Measurements from ENCODE around the gene RUSF1. TPM values are rescaled to one million over a fixed set of nuclear protein-coding genes. Genes with fewer than 3 reads are reported as not detected.

The RUSF1 gene
- total and polyA plus RNA-seq, 9 of the 15 experiments (the other 6 are each of a cell fraction or from before 2014, with no cell fraction given), result 0.80 to 52.8 (median 27.6) TPM

DNA sequence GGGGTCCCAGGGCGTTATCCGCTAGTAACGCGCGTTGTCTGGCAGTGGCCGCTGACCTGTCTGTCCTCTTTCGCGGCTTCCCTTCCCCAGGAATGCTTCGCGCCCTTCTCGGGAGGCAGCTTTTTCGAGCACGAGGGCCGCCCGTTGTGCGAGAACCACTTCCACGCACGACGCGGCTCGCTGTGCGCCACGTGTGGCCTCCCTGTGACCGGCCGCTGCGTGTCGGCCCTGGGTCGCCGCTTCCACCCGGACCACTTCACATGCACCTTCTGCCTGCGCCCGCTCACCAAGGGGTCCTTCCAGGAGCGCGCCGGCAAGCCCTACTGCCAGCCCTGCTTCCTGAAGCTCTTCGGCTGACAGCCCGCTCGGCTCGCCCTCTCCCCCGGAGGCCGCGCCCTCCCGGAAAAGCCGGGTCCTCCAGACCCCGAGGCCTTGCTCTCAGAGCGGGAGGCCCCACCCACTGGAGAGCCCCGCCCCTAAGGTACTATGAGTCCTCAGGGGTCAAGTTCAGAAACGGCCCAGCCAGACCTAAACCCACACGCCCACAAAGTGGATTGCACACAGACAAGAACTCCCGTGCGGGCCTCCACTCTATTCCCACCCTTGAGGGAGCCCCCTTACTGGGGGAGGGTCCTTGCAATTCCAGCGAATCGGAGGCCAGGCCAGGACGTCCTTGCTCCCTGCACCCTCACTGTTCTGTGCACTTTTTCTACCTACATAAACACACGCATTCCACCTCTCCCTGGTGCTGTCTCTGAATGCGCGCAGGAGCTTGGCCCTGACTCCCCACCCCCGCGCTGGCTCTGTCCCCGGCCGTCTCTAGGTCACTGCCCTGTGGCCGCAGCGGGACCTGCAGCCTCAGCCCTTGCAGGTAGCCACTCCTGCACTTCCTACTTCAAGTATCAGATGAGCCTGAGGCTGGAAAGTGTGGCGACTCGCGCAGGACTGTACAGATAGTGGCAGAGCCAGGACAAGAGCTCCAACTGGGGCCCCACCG lies 30.7 kb downstream of the RUSF1 start (continued):
- TF ChIP-seq SMC3 (conservative IDR thresholded peaks at IDR 0.05; ENCODE audit: insufficient read depth, low read depth, low read length) (peak; percentile 72), CHD1 (IDR thresholded peaks at IDR 0.05; ENCODE audit: low read length) (peak; percentile 31), EP300 (IDR thresholded peaks at IDR 0.05; ENCODE audit: low read length) (no peak), ZNF143 (CRISPR knock-in tag; IDR thresholded peaks at IDR 0.05) (no peak), FOXP1 (CRISPR knock-in tag; IDR thresholded peaks at IDR 0.05) (0 out of 2 replicates have a peak, but pooled peaks have one; percentile 42), POLR2G (IDR thresholded peaks at IDR 0.05; ENCODE audit: low read depth, low read length) (peak; percentile 72), CREM (IDR thresholded peaks at IDR 0.05; ENCODE audit: low read depth) (peak; percentile 38; the same call in 1 of the 2 replicates), TBL1XR1 (IDR thresholded peaks at IDR 0.05; ENCODE audit: low read length in 2 of 2) (peak in 1 of 2 experiments; percentile 35; a peak in 1 of 4 replicates), SMAD4 (CRISPR knock-in tag; conservative IDR thresholded peaks at IDR 0.05) (peak; percentile 23), SOX6 (IDR thresholded peaks at IDR 0.05) (no peak), ZNF282 (CRISPR knock-in tag; IDR thresholded peaks at IDR 0.05) (no peak), ZNF668 (CRISPR knock-in tag; IDR thresholded peaks at IDR 0.05) (no peak), ZNF239 (CRISPR knock-in tag; IDR thresholded peaks at IDR 0.05) (no peak), COPS2 (conservative IDR thresholded peaks at IDR 0.05) (no peak)
- TF ChIP-seq, protein P1, sequence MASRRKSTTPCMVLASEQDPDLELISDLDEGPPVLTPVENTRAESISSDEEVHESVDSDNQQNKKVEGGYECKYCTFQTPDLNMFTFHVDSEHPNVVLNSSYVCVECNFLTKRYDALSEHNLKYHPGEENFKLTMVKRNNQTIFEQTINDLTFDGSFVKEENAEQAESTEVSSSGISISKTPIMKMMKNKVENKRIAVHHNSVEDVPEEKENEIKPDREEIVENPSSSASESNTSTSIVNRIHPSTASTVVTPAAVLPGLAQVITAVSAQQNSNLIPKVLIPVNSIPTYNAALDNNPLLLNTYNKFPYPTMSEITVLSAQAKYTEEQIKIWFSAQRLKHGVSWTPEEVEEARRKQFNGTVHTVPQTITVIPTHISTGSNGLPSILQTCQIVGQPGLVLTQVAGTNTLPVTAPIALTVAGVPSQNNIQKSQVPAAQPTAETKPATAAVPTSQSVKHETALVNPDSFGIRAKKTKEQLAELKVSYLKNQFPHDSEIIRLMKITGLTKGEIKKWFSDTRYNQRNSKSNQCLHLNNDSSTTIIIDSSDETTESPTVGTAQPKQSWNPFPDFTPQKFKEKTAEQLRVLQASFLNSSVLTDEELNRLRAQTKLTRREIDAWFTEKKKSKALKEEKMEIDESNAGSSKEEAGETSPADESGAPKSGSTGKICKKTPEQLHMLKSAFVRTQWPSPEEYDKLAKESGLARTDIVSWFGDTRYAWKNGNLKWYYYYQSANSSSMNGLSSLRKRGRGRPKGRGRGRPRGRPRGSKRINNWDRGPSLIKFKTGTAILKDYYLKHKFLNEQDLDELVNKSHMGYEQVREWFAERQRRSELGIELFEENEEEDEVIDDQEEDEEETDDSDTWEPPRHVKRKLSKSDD (conservative IDR thresholded peaks at IDR 0.05; ENCODE audit: low read length), result no peak
- TF ChIP-seq, protein P2, sequence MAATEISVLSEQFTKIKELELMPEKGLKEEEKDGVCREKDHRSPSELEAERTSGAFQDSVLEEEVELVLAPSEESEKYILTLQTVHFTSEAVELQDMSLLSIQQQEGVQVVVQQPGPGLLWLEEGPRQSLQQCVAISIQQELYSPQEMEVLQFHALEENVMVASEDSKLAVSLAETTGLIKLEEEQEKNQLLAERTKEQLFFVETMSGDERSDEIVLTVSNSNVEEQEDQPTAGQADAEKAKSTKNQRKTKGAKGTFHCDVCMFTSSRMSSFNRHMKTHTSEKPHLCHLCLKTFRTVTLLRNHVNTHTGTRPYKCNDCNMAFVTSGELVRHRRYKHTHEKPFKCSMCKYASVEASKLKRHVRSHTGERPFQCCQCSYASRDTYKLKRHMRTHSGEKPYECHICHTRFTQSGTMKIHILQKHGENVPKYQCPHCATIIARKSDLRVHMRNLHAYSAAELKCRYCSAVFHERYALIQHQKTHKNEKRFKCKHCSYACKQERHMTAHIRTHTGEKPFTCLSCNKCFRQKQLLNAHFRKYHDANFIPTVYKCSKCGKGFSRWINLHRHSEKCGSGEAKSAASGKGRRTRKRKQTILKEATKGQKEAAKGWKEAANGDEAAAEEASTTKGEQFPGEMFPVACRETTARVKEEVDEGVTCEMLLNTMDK (IDR thresholded peaks at IDR 0.05; ENCODE audit: borderline replicate concordance, insufficient read depth, low read depth, low read length, poor library complexity, severe bottlenecking), result no peak
- TF ChIP-seq, protein P3, sequence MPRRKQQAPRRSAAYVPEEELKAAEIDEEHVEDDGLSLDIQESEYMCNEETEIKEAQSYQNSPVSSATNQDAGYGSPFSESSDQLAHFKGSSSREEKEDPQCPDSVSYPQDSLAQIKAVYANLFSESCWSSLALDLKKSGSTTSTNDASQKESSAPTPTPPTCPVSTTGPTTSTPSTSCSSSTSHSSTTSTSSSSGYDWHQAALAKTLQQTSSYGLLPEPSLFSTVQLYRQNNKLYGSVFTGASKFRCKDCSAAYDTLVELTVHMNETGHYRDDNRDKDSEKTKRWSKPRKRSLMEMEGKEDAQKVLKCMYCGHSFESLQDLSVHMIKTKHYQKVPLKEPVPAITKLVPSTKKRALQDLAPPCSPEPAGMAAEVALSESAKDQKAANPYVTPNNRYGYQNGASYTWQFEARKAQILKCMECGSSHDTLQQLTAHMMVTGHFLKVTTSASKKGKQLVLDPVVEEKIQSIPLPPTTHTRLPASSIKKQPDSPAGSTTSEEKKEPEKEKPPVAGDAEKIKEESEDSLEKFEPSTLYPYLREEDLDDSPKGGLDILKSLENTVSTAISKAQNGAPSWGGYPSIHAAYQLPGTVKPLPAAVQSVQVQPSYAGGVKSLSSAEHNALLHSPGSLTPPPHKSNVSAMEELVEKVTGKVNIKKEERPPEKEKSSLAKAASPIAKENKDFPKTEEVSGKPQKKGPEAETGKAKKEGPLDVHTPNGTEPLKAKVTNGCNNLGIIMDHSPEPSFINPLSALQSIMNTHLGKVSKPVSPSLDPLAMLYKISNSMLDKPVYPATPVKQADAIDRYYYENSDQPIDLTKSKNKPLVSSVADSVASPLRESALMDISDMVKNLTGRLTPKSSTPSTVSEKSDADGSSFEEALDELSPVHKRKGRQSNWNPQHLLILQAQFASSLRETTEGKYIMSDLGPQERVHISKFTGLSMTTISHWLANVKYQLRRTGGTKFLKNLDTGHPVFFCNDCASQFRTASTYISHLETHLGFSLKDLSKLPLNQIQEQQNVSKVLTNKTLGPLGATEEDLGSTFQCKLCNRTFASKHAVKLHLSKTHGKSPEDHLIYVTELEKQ (CRISPR knock-in tag; IDR thresholded peaks at IDR 0.05), result no peak
- TF ChIP-seq, protein P4, sequence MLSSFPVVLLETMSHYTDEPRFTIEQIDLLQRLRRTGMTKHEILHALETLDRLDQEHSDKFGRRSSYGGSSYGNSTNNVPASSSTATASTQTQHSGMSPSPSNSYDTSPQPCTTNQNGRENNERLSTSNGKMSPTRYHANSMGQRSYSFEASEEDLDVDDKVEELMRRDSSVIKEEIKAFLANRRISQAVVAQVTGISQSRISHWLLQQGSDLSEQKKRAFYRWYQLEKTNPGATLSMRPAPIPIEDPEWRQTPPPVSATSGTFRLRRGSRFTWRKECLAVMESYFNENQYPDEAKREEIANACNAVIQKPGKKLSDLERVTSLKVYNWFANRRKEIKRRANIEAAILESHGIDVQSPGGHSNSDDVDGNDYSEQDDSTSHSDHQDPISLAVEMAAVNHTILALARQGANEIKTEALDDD (IDR thresholded peaks at IDR 0.05), result no peak

Measured in K562 (cell line).